SHP77 (cell line): Measurements from ENCODE around the gene PGRMC2.

Source experiments
- DNase-seq, 2 experiments: peaks; one replicate each; lab custom pipeline; 2025; lab: John Stamatoyannopoulos, UW

Gene PGRMC2

DNA sequence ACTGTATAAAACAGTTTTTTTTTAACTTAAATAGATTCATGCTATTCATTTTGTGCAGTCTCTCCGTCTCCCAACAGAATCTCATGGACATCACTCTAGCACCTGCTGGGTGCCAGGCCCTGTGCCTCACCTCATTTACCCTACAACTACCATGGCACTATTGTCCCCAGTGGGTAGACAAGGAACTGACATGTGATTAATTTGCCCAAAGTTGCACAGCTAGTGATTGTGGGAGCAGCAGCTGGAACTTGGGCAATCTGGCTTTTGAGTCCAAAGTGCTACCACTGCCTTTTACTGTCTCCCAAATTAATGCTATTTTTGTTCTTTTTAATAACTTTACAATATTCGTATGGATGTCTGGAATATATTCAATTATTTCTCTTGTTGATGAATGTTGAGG is 11.2 kb upstream of the PGRMC2 start:
- peak in 1 of 2 experiments; percentile 1 for DNase-seq

DNA sequence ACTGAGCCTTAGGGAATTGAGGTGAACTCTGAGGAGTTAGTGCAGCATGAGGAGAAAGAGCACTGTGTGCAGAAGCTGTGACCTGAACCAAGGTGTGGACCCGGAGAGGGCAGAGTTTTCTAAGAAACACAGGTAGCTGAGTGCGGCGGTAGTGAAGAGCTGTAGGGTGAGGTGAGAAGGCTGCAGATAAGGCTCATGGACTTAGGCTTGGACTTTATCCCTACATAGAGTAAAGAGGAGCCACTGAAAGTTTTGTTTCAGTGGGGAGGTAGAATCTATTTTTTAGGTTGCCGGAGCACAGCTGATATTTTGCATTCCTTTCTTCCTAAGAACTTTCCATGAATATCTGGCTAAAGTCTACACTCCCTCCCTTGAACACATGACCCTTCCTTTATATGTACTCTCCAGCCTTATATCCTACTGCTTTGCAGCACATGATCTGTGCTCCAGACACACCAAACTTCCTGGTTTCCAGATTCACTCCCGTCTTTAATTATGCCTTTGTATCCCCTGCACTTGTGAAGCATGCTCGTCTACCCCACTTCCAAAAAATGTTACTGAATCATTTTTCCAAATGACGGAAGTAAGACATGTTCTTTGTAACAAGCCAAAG is 10.6 kb upstream of the PGRMC2 start:
- no peak for DNase-seq

DNA sequence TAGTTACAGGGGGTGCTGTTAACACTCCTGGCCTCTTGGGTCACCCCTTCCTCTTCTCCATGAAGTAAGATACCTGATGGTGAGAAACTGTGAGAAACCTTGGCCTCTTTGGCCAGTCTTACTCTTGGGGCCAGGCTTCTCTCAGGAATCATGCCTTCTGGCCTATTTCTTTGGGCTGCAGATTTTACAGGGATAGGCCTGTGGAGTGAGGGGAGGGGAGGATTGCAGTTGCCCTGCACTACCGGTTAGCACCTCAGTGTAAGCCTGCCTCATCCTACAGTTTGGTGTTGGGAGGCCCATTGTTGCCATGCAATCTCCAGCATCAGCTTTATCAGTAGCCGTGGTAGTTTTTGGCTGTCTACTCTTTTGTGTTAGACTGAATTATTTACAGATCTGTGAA is 7.6 kb upstream of the PGRMC2 start:
- DNase-seq = no peak

DNA sequence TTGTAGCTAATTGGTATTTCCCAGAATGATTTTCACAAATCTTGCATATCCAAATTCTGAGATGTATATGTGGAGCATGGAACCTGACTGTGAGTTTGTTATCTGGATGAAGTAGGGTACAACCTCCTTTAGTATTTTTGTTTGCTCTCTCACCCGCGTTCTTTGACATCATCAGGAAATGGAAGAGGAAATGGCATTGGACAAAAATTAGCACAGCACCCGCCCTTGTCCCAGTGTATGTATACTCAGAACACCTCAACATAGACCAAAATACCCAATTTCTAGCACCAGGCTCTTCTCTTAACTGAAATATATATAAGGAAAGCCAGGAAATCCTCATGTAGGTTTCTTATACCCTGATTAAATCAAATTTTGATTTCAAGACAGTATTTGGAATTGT is 6.9 kb upstream of the PGRMC2 start:
- no peak for DNase-seq

DNA sequence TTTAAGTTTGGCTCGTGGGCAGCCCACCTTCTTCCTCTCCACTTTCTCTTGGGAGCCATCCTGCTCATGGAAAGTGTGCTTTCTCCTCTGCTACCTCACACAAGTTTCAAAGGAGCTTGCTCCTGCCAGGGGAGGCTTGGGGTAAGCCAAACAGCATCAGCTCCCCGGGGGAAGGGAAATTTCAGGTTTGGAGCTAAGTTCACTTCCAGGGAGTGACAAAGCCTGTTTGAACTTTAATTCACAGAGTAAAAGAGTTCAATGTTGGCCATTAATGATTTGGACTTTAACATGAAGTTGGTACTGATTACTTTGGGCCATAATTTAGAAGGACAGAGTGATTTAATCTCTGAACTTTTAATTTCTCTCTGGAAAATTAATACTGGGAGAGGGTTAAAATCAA is 4.7 kb upstream of the PGRMC2 start:
- no peak for DNase-seq

DNA sequence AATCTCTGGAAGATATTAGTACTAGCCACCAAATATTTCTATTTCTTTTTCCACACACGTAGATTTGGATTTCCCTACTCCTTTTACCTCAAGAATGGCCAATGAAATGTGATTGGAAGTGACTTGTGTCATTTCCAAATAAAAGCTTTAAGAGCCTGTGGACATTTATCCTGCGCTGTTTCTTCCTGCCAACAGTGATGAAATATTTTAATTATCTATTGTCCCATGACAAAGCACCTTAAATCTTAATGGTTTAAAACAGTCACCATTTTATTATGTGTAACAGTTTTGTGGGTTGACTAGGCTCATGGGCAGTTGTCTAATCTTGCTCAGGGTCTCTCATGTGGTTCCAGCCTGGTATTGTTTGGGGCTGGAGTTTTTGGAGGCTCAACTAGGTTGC is 3.5 kb upstream of the PGRMC2 start:
- DNase-seq = no peak

DNA sequence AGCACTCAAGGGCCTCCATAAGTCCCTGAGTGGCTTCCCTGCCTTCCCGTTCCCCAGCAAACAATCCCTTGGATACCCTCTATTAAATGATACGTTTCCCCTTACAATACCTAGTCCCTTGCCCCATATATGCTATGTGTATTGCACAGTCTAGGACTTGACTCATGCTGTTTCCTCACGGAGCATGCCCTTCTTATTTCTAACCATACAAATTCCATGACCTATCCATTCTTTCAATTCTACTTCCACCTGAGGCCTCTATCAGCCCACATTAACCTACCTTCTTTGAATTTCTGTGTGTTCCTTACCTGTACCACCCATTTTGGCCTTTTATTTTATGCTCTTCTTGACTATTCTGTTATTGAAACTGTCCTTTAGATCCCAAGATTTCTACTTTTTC is 2.9 kb upstream of the PGRMC2 start:
- DNase-seq = no peak

DNA sequence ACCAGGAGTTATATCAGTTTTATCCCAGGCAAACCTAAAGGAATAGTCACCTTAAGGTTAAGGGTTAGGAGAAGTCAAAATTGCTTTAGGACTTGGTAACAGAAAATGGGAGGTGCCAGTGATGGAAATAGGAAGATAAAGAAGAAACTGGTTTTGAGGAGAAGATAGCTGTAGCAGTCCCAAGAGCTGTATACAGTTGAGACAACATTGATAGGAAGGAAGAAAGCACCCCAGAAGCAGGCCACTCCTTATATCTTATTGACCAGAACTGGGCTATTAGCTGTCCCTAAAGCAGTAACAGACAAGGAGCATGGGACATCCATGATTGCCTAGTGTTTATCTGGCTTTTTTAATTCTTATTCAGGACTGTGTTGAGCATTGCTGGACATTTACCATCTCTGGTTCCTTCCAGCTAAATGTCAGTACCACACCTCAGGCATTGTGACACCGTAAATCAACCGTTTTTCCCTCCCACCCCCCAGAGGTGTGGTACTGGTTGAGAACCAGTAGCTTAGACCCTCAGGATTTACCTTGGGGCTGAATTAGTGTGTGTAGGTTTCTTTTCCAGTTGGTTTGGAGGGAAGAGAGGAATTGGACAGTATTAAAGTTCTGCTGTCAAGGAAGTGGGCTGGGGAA is 2.0 kb upstream of the PGRMC2 start:
- no peak for DNase-seq

DNA sequence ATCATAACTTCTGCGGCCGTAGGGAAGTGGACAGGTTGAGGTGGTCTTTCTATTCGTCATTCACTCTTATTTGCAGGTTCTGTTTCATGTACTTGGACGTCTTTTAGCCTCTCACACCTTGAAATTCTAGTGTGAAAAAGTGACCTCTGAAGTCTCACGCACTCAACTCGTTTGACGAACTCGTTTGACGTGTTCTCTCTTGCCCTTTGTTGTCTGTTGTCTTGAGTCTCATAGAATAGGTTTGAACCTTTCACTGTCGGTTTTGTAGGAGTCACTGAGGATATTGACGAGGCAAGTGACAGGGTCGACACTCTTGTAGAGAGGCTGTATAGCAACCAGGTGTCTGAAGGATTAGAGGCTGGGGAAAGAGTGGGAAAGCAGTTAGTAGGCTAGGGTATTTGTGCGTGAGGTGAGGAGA is 1.1 kb upstream of the PGRMC2 start:
- peak in 1 of 2 experiments; percentile 4 for DNase-seq

DNA sequence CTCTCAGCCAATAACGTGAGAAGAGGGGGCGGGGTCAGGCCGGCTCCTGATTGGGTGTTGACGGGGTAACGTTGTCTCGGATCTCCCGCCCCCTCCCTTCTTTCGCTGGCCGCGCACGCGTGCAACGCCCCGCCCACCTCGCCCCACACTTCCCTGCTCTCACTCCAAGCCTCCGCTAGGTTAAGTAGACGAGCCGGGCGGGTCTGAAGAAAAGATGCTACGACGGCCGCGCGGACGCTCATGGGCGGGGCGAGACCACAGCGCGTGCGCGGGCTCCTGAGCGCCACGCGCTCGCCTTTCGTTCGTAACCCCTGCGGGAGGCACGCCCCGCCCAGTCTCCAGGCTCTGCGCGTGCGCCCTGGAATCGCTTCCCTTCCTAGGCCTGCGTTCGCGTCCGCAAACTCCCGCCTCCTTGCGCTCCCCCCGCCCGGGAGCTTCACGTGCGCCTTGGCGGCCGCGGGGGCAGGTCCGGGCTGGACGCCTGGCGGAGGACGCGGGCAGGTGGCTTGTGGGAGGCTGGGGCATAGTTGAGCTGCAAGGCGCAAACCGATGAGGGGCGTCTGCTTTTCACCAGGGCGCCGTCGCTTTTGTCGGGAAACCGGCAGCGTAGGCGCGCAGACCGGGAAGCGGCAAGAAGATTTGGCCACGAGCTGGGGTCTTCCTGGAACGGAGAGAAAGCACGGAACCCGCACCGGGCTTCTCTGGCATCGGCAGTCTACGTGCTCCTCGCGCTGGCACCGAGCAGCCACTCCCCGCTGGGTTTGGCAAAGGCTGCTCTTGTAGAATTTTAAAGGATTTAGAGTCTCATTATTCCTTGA is 467 bp upstream of the PGRMC2 start:
- DNase-seq = peak; percentile 96

DNA sequence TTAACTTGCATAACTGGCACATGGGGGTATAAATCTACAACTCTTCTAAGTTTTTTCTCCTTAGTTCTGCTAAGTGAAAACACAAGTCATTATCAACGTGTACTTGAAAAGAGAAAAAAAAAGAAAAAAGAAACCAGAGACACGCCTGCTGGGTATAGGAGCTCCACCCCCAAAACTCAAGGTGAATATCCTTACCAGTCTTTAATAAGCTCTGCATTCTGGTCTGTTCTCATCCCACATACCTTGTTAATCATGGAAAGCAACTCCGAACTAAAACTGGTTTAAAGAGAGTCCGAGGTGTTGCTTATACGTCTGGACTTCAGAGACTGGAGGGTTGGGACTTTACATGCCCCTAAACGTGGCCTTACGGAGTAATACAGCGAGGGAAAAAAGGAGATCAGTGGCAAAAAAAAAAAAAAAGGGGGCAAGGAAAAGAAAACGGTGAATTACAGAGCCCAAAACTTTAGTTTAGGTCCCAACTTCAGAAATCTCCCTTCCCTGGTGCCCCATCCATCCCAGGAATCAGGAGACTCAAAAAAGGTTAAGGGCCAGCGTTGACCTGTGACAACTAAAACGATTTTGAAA is 1.0 kb downstream of the PGRMC2 start:
- no peak for DNase-seq

DNA sequence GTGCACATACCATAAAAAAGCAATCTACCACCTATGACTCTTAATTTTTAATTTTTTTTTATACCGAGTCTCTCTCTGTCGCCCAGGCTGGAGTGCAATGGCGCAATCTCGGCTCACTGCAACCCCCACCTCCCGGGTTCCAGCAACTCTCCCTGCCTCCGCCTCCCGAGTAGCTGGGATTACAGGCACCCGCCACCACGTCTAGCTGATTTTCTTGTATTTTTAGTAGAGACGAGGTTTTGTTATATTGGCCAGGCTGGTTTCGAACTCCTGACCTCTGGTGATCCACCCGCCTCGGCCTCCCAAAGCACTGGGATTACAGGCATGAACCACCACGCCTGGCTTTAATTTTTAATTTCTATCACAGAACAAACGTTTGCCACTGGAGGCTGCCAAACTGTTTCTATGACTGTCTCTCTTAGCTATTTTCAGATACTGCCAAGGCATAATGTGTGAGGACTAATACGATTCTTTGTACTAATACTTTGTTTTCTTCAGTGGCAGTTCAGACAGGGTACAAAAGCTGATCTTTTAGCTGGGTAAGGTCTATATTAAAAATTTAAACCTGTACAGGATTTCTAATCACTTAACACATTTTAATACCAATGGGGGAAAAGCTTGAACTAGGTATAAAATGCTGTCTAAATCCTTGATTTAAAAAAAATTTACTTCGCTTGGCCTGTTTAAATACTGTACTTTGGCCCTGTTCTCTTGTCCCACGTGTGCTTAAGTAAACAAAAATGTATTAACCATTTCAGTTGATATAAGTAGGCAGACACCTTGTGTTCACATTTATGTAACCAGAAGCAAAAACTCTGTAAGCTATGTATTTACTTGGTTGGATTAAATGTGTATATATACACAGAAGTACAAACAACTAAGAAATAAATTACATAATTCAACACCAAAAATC is 2.3 kb downstream of the PGRMC2 start:
- DNase-seq = no peak

DNA sequence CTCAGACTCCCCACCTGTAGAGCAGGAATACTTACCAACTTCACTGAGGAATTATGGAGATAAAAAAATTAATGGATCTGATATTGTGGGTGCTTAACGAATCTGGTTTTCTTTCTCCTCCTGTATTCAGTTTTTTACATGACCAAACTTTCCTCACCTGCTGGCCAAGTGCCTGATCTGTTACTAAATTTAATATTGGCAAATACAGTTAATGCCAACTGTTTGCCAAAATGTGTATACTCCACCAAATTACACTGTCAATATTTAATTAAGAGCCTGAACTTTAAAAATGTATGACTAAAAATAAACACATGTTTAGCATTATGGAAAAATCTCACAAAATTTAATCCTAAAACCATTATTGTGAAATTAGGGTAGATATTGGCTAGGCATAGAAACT is 3.3 kb downstream of the PGRMC2 start:
- DNase-seq = no peak

DNA sequence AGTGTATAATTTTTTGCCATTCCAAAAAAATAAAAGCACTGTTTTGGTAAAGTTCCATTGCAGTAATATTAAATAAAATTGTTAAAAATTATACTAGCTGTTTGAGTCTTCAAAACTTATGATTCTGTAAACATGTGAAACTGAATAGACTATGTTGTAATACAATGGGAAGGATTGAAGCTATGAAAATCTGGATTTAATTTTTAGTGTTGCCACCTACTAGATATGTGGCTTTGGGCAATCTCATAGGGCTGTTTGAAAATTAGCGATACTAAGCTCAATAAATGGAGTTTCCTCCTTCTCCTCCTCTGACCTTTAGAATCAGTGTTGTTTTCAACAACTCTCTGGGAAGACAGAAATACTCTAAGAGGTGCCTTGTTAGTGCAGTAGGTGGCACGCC is 4.5 kb downstream of the PGRMC2 start:
- no peak for DNase-seq

DNA sequence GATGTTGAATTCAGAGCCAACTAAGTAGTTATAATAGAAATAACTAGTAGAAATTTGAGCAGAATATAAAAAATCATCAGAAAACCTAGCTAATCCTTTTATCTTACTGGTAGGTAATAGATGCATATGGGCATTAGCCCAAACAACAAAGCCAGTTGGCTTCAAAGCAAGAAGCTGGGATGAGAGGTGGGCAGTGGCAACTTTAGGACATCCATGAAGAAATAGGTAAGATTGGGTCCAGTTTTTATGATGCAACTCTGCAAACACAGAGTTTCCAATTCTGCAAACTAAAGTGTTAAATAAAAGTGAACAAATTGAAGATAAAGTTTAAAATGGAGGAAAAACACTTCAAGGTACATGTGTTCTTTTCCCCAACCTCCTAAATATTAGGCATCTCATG is 5.1 kb downstream of the PGRMC2 start:
- DNase-seq = no peak

DNA sequence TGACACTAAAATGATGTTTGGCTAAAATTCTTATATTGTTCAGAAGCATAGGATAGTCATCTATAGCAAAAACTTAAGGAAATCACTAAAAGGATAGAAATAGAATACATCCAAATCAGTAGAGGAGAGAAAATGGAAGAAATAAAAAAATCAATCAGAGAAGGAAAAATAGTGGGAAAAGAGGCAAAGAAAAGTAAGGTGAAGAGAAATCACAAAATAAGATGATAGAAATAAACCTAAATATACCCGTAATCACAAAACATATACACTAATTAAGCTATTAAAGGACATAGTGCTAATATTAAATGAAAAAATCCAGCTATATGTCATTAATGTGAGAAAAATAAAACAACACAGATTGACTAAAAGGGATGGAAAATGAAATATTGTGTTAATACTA is 6.3 kb downstream of the PGRMC2 start:
- DNase-seq = no peak

DNA sequence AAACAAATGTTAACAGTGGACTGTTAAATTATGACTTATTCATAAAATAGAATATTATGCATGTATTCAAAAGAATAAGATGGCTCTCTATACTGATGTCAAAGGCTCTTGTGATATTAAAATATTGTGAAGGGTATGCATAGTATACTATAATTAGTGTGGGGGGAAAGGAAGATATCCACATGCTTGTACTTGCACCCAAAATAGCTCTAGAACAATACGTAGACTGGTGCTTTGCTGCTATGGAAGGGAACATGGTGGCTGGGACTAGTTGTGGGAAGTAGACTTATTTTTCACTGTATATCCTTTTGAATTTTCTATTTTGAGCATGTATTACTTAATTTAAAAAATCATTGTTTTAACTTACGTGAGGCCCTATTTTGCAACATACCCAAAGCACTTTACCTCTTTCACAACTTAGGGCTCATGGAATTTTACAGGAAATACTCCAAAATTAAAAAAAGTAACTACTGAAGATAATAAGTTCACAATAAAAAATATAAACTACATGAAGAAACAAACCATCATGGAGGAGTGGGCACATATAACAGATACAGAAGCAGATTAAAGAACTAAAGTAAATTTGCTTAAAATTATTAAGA is 7.9 kb downstream of the PGRMC2 start:
- DNase-seq = no peak

DNA sequence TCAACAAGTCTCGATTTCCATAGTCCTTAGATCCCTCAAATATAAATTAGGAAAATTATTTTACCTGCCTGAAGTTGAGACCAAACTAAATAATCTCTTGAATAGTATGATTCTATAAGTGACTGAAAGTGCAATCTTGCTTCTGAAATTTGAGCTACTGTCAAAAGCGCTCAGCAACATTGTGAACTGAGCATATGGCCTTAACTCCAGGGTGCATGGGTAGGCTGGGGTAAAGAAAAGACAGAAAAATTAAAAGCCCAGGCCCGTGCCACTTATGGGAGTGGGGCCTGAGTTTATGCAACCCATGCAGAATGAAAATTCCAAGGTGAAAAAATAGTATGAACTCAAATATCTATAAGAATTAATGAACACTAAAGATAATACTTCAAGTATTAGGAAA is 9.8 kb downstream of the PGRMC2 start:
- no peak for DNase-seq

DNA sequence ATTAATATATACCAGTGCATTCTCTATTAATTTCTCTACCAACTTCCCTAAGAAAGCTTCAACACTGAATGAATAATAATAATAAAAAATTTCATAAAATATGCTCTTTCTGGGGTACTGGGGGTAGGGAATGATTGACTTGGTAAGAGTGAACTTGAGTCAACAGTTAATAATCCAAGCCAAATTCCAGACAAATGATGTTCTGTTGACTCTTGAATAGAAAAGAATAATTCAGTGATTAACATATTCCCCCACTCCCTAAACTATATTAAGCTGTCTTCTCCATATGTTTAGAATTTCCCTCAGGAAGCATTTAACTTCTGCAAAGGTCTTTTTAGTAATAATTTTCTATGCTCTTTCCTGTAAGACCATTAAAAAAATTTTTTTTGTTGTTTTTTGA is 12.3 kb downstream of the PGRMC2 start:
- no peak for DNase-seq

DNA sequence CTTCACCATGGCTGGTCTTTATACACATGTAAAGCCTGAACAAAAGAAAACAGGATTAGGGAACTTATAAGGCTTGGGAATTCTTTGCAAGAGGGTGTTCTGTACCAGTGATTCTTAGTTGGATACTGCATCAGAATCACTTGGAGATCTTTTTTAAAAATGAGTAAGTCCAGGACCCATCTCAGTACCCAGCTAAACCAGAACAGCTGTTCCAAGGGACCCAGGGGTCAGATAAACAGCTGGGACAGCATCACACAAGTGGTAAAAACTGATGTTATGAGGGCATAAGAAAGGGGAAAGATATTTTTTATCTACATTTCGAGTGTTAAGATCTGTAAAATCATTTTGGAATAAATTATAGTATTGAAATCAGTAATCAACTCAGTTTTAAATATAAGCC is 16.1 kb downstream of the PGRMC2 start:
- no peak for DNase-seq

DNA sequence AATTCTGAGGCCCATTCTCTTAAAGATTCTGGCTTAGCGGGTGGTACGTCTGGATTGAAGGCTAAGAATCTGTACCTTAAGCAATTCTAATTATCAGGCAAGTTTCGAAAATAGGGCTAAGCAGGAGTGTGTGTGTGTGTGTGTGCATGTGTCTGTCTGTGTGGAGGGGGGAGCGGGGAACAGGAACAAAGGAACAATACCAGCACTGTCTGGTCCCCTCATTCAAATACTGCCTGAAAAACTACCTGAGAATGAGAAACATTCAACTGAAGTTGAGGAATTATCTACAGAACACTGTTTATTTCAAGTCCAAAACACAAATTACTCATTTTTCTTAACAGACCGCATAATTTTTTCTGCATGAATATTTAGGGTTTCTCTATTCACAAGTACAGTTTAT is 18.6 kb downstream of the PGRMC2 start:
- no peak for DNase-seq

DNA sequence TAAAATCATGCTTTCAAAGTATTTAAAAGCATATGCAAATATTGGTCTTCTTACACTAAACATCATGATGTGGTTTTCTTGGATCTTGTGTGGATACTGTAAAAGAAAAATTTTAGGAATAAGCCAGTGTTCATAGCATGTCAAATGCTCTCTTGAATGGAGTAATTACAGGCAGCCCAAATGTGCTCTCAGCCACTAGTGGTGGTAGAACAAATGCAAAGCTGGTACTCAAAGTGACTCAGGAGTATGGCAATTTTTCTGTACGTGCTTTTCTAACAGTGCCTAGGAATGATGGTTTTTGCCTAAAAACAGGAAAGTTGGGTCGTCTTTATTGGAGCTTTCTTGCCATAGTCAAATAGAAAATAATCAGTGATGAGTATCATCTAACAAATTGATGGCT is 19.9 kb downstream of the PGRMC2 start:
- DNase-seq = no peak
